H1 (cell line): Measurements from ENCODE around the gene CLTCL1. TPM values are rescaled to one million over a fixed set of nuclear protein-coding genes. Genes with fewer than 3 reads are reported as not detected.

Experiments
- polyA plus RNA-seq, 7 experiments: library from polyadenylated mRNA; depleted of rRNA in 3 of 7; stranded (reverse) in 5 of 7; unstranded in 2 of 7; fragments of >200 nt in 5 of 7; fragments of 200-250 nt in 2 of 7; gene quantifications; 1 replicate in 5 of 7; 2 replicates in 1 of 7; 4 replicates in 1 of 7; pipeline versions ENCODE4 v1.2.1 to v1.2.3, GENCODE V29; 2011 to 2013; ENCODE audit warnings: missing spikeins in 2 of 7, mixed read lengths in 2 of 7
- small RNA-seq: library from polyadenylated mRNA; stranded (forward); fragments of <200 nt; extraction: miRNeasy Mini kit (QIAGEN cat#:217004); gene quantifications from one replicate; pipeline ENCODE3, GENCODE V24; 2013; ENCODE audit not compliant: insufficient read depth
- total RNA-seq: library from RNA; stranded (reverse); fragmentation: NEBNext Ultra II Directional; extraction: Animal tissue kit (Norgen Biotek cat#: 25700); gene quantifications from 2 replicates; pipeline ENCODE4 v1.2.1, GENCODE V29; 2021

The CLTCL1 gene
- total and polyA plus RNA-seq, 2 of the 8 experiments (the other 6 are each of a cell fraction or from before 2014, with no cell fraction given) = 12.4 to 17.0 TPM

Small RNA genes lying within 50 kb of the gene (small RNA-seq; reads per million reads assigned to genes)
- gene AC000081.1 (not detected), gene RF00398 (not detected)

Other genes starting within 250 kb of the CLTCL1 start
- 62.2 and 65.5 TPM in 2 replicates for gene DGCR2, start 169.3 kb downstream of the CLTCL1 start, total RNA-seq
- gene DGCR2, start 169.3 kb downstream of the CLTCL1 start, polyA plus RNA-seq (2011; rRNA removed) = 42.3 and 74.8 TPM in 2 replicates
- not detected in 2 replicates for gene TSSK2, start 160.4 kb downstream of the CLTCL1 start, total RNA-seq
- not detected in 2 replicates for gene TSSK2, start 160.4 kb downstream of the CLTCL1 start, polyA plus RNA-seq (2011; rRNA removed)
- 16.0 and 18.6 TPM in 2 replicates for gene ESS2, start 147.1 kb downstream of the CLTCL1 start, total RNA-seq
- gene ESS2, start 147.1 kb downstream of the CLTCL1 start, polyA plus RNA-seq (2011; rRNA removed) = 12.2 and 16.7 TPM in 2 replicates
- gene GSC2, start 141.4 kb downstream of the CLTCL1 start, total RNA-seq = 0.42 and 0.48 TPM in 2 replicates
- 0.17 and 0.19 TPM in 2 replicates for gene GSC2, start 141.4 kb downstream of the CLTCL1 start, polyA plus RNA-seq (2011; rRNA removed)
- 148 and 157 TPM in 2 replicates for gene SLC25A1, start 113.0 kb downstream of the CLTCL1 start, total RNA-seq
- 110 and 183 TPM in 2 replicates for gene SLC25A1, start 113.0 kb downstream of the CLTCL1 start, polyA plus RNA-seq (2011; rRNA removed)
- gene HIRA, start 140.0 kb upstream of the CLTCL1 start, total RNA-seq = 61.1 and 67.2 TPM in 2 replicates
- gene HIRA, start 140.0 kb upstream of the CLTCL1 start, polyA plus RNA-seq (2011; rRNA removed) = 34.9 and 50.7 TPM in 2 replicates
- 14.5 and 18.5 TPM in 2 replicates for gene MRPL40, start 140.8 kb upstream of the CLTCL1 start, total RNA-seq
- gene MRPL40, start 140.8 kb upstream of the CLTCL1 start, polyA plus RNA-seq (2011; rRNA removed) = 8.4 and 12.4 TPM in 2 replicates
- 22.7 and 28.2 TPM in 2 replicates for gene C22orf39, start 156.0 kb upstream of the CLTCL1 start, total RNA-seq
- gene C22orf39, start 156.0 kb upstream of the CLTCL1 start, polyA plus RNA-seq (2011; rRNA removed) = 27.7 and 30.1 TPM in 2 replicates
- gene UFD1, start 187.5 kb upstream of the CLTCL1 start, total RNA-seq = 67.5 and 74.6 TPM in 2 replicates
- 84.6 and 116 TPM in 2 replicates for gene UFD1, start 187.5 kb upstream of the CLTCL1 start, polyA plus RNA-seq (2011; rRNA removed)
- 31.9 and 32.6 TPM in 2 replicates for gene CDC45, start 188.2 kb upstream of the CLTCL1 start, total RNA-seq
- gene CDC45, start 188.2 kb upstream of the CLTCL1 start, polyA plus RNA-seq (2011; rRNA removed) = 37.7 and 40.0 TPM in 2 replicates
- 0.69 and 1.6 TPM in 2 replicates for gene CLDN5, start 232.7 kb upstream of the CLTCL1 start, total RNA-seq
- 1.2 and 2.5 TPM in 2 replicates for gene CLDN5, start 232.7 kb upstream of the CLTCL1 start, polyA plus RNA-seq (2011; rRNA removed)